Urothelium cell line (cell line): ENCODE data around the gene COL6A5.

Experiments
- DNase-seq: peaks from one replicate; pipeline ENCODE4 v3.0.0; 2011; ENCODE audit warnings: low spot score, mixed read lengths
- FAIRE-seq: peaks from 2 replicates; lab custom pipeline; 2011; peaks lifted over from hg19 to GRCh38; lab: Jason Lieb, UNC

COL6A5 gene

GRCh38 chr3:130509008-130509407 is 163.5 kb downstream of the COL6A5 start:
- DNase-seq (no peak), FAIRE-seq (no peak)

DNA sequence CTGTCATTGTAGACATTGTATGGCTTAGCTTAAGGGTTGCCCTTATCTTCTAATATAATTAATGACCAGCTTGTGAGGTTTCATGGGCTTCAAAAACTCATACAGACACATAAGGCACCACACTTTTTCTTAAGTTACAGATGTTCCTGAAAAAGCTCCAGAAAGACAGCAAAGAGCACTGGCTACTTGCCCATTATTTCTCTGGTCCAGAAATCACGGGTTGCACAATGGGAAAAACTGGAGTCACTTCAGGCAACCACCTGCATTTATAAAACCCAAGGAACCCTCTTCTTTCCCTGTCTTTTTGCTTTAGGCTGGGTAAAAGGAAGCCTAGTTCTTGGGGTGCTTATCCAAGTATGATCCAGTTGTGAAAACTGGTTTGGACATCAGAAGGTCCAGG is 169.2 kb downstream of the COL6A5 start:
- DNase-seq (no peak), FAIRE-seq (no peak)

DNA sequence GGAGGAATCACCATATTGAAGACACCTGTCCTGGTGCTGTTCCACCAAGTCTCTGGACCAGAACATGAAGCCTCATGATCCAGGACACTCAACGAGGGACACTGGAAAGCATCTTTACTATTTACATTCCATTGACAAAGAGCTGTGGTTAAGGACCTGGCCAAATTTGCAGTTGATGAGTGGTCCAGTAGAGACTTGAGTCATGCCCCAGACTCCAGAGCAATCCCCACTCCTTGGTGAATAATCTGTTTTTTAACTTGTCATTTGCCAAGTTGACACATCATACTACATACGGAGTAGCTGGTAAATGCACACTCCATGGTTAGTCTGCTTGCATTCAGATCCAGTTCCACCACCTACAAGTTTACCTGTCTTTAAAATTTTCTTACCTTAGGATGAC is 170.3 kb downstream of the COL6A5 start:
- no peak for DNase-seq
- FAIRE-seq = no peak

DNA sequence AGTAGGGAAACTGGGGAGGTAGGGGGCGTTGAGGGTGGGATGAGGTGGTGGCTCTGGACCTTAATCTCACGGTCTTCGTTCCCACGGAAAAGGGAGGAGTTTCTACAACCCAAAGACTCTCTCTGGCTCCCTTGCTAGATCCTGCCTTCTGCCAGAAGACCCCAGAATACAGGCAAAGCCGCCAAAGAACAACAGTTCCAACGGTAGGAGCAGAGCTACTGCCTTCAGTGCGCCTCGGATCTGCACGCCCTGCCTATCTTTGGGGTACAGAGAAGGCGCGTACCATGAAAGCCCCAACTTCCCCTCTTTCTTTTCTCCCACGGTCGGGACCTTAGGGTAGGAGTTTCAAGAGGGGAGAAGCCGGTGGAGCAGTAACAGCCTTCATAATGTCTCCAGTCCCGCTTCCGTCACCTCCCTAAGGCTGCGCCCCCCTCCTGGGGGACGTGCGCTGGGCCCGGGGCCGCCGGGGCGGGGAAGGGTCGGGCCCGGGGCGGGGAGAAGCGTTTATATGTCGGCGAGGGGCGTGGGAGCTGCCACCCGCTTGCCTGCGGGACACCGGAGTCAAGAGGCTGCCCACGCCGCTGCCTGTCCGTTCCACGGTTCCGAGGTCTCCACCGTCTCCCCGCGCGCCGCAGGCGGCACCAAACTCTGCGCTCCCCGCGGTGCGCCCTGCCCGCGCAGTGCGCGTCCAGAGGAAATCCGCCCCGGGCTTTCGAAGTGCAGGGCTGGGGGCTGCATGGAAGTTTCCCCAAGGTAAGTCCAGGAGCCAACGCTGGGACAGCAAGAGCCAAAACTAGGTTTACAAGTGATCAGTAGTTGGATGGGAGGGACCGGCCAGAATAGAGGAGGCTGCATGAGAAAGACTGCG is 171.4 kb downstream of the COL6A5 start, which contains the start of gene COL6A6:
COL6A6 (plus strand) TSS at position 533 of the 868 bp plus-strand sequence. CDS start 43,188 bp downstream, outside the sequence.
- FAIRE-seq = no peak
- peak; percentile 25 for DNase-seq

GRCh38 chr3:130517602-130518001 is 172.1 kb downstream of the COL6A5 start:
- FAIRE-seq = no peak

GRCh38 chr3:130519754-130520153 is 174.3 kb downstream of the COL6A5 start:
- DNase-seq = no peak
- FAIRE-seq = no peak

More at GRCh38 chr3:130517602-130518001, 172.1 kb downstream of the COL6A5 start:
- DNase-seq = no peak

DNA sequence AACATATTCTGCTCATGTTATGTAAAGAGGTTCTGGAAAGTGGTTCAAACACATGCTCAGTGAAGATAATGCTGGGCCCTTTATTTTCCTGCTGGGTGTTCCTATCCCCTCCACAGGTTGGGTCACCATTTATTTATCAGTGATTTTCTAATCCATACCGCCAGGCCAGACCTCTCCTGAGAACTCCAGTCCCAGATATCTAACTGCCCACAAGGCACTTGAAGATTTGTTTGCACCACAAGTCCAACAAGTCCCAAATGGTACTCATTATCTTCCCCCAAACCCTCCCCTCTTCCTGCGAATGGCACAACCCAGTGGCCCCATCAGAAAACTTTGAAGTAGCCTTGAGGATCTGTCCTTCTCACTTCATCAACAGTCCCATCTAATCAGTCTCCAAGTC is 176.9 kb downstream of the COL6A5 start:
- no peak for FAIRE-seq
- DNase-seq = no peak

GRCh38 chr3:130527426-130527825 is 182.0 kb downstream of the COL6A5 start:
- no peak for DNase-seq
- FAIRE-seq = no peak

GRCh38 chr3:130528120-130528519 is 182.6 kb downstream of the COL6A5 start:
- FAIRE-seq (no peak), DNase-seq (no peak)

DNA sequence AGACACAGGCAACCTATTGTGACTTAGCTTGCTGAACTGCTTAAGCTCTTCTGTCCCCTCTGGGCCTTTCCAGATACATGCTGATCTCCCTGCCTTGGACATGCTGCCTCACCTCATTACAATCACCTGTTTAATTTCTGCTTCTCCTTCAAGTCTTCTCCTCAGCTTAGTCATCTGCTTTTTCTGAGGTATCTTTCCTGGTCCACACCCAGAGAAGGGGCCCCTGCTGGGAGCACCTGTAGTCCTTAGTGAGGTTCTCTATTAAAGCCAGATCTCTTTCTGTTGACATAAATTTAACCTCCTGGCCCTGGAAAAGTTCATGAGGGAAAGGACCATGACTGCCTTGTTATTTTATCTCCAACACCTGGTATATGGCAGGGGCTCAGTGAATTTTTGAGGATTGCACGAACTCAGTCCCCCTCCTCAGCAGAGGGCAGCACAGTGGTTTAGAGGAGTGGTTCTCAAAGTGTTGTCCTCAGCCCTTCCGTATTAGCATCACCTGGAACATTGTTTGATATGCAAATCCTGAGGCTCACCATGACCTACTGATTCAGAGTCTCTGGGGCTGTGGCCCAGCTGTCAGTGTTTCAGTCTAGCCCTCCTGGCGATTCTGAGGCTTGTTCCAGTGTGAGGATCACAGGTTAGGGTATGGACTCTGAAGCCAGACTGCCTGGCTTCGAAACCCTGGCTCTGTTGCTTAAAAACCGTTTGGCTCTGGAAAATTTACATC is 184.2 kb downstream of the COL6A5 start:
- FAIRE-seq (no peak), DNase-seq (no peak)

DNA sequence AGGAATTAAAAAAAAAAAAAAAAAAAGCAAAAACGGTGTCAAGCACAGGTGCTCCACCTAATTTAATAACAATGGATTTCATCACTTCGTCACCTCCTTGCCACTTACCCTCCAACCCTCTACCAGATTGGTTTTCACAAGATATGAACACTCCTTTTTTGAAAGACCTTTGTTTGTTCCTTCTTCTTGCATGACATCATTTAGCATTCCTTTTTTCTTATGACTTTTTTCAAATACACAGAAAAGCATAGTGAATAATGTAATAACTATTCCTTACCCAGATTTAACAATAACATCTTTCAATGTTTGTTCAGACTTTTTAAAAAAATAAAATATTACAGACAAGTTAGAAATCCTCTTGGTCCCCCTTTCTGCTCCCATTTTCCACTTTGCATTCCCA is 187.8 kb downstream of the COL6A5 start:
- FAIRE-seq (no peak), DNase-seq (no peak)
